HFF-Myc (cell line): Measurements from ENCODE around the gene JCAD.

Source experiments
- DNase-seq: peaks from one replicate; pipeline ENCODE4 v3.0.0-alpha.2; 2011; ENCODE audit warnings: low read depth; ENCODE audit errors: extremely low read depth
- H3K4me3 ChIP-seq: replicated peaks from 2 replicates; pipeline ENCODE4 v1.5.1; 2011; ENCODE audit warnings: low read depth, mild to moderate bottlenecking, control low read depth, low read length
- CTCF ChIP-seq: IDR thresholded peaks from 2 replicates; pipeline ENCODE4 v1.5.1; 2012; ENCODE audit warnings: mild to moderate bottlenecking, low read depth, low read length, control low read depth; ENCODE audit errors: missing control alignments

Gene JCAD

GRCh38 chr10:30022590-30022989, 36.8 kb downstream of the JCAD start:
- DNase-seq = no peak
- TF ChIP-seq CTCF = no peak
- no peak overlapping the region for H3K4me3 ChIP-seq

GRCh38 chr10:30019468-30019867, 39.9 kb downstream of the JCAD start:
- H3K4me3 ChIP-seq = no peak overlapping the region
- TF ChIP-seq CTCF = no peak
- DNase-seq = no peak

- no peak overlapping the region for H3K4me3 ChIP-seq
- TF ChIP-seq CTCF = no peak
- DNase-seq = no peak
Observed at GRCh38 chr10:30018496-30018895, 40.9 kb downstream of the JCAD start.

GRCh38 chr10:30017966-30018365, 41.4 kb downstream of the JCAD start:
- no peak for DNase-seq
- TF ChIP-seq CTCF = no peak

GRCh38 chr10:30017556-30017955, 41.8 kb downstream of the JCAD start:
- no peak for TF ChIP-seq CTCF
- no peak overlapping the region for H3K4me3 ChIP-seq
- DNase-seq = no peak

More at GRCh38 chr10:30017966-30018365, 41.4 kb downstream of the JCAD start:
- H3K4me3 ChIP-seq = no peak overlapping the region

GRCh38 chr10:30014511-30014910, 44.9 kb downstream of the JCAD start:
- TF ChIP-seq CTCF = no peak
- DNase-seq = no peak
- H3K4me3 ChIP-seq = no peak overlapping the region

- H3K4me3 ChIP-seq = no peak overlapping the region
- TF ChIP-seq CTCF = no peak
- DNase-seq = no peak
Observed at GRCh38 chr10:30013757-30014156, 45.6 kb downstream of the JCAD start.
